Germinal center (tissue), 1 donor: ENCODE measurements around the gene SATB2.

Experiments
- DNase-seq: peaks from one replicate; pipeline ENCODE4 v3.0.0; 2012; ENCODE audit warnings: mixed read lengths, low spot score

Gene SATB2

GRCh38 chr2:199465988-199466691, 8.4 kb upstream of the SATB2 start:
- DNase-seq, result no peak

DNA sequence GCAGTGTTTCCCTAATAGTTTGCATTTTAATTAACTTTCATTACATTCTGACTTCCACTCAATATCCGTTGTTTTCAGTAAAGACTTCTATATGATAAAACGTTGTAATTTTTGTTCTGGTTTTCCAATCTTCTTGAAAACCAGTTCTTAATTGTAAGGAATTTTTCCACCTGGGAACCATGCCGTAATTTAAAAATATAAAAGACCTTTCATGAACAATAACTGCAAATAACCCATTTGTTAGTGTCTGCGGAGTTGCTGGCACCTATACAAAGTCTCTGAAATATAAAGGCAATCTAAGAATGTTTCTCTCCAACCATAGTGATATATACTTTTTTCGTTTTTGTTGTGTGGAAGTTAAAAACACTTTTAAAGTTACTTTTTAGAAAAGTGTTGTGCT, 7.7 kb upstream of the SATB2 start:
- DNase-seq, result no peak

GRCh38 chr2:199464606-199465352, 7.0 kb upstream of the SATB2 start:
- no peak for DNase-seq

DNA sequence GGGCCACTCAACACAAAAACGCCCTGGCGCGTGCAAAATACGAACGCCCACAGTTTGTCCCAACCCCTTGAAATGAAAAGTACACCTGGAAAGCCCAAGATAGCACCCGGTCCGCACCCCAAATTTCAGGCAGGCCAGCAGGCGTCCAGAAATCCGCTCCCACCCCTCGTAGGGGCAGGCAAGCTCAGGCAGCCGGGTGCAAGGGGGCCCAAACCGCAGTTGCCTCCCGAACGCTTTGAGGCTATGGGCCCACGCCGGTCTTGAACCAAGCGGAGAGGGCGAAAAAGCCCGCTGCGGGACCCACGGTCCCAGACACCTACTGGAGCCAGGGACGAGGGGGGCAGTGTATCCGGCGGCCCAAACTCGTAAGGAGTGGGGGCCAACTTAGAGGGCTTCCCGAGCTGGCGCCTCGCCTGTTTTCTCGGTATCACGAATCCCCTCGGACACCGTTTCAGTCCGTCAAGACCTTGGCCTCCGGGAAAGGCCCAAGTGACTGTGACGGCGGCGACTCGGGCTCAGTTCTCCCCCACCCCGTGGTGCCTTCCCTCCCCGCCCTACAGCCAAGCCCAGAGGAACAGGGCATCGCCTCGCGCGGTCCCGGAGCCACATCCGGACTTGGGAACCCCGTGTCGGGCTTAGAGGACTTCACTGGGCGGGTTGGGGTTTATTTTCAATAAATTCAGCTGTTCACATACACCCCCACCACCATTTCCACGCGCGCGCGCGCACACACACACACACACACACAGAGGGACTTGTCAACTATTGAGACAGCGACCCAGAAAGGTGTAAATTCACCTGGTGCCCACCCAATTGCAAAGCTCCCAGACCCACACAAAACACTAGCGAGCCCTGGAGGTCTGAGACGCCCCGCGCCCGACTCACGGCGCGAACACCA, 6.2 kb upstream of the SATB2 start:
- no peak for DNase-seq

- DNase-seq, result peak; percentile 73
Measured at GRCh38 chr2:199462956-199463692, 5.4 kb upstream of the SATB2 start.

- no peak for DNase-seq
Measured at GRCh38 chr2:199462347-199462955, 4.7 kb upstream of the SATB2 start.

GRCh38 chr2:199461711-199462346, 4.1 kb upstream of the SATB2 start:
- no peak for DNase-seq

DNA sequence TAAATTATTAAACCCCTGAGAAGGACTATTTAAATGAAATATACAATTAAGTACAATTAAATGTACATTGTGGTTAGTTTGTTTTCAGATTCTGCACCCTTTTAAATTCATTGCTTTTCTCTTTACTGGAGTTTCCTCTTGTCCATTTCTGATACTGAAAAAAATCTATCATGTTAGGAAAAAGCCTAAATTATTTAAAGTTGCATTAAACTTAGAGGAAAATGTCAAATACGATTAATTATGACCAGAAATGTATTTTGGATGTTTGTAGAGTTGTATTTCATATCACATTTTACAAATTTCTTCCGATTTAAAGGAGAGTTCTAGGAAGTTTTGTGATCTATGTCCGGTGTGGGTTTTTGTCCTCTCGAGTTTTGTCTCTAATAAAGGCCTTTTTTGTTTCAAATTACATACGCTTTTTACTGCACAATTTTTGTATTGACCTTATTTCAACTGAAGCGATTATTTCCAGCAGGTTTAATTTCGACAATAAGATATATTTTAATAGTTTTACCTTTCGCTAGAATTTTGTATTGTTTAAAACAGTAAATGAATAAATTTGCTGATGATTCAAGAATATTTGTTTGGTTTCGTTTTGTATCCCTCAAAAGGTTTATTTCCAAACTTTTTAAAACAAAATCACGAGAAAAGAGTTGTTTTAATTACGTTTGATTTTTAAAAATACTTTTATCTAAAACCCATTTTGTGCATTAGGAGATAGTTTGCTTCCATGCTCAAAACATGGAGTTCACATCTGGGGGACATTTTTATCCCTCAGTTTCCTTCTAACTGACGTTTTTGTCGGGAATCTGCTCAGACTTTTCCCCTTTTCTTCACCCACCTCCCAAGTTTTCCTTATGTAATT, 3.3 kb upstream of the SATB2 start:
- DNase-seq, result no peak

- DNase-seq, result no peak
Measured at GRCh38 chr2:199460101-199460671, 2.4 kb upstream of the SATB2 start.

DNA sequence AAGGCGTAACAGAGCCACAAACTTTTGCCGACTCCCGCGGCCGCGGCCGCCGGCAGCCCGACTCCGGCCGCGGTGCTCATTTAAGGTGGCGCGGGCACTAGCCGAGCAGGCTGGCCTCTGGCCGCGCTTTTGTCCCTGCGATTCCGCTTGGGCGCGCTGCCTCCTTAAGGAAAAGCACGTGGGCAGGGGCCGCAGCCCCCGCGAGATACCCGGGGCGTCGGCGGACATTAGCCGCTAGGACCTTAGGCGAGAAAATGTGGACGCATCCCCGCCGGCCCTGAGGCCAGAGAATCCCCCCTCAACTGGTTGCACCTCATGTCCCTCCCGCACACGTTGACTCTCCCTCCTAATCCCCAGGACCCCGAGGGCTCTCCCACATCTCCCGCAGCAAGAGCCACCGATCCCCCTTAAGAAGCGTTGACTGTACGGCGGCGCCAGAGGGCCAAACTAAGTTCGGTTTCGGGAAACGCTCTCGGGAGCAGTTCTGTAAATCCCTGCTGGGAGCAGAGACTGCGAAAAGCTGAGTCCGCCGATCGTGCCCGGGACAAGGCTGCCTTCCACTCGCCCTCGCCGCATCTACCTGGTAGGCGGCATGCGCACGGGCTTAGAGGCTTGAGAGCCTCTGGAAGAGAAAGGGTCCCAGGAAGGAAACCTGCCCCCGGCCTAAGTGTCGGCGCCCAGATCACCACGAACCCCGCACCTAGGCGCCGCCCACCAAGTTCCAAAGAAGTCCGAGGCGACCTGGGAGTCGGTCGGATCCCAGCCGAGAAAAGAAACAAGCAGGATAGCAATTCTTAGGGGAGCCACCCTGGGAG, 1.8 kb upstream of the SATB2 start:
- DNase-seq, result peak; percentile 50

DNA sequence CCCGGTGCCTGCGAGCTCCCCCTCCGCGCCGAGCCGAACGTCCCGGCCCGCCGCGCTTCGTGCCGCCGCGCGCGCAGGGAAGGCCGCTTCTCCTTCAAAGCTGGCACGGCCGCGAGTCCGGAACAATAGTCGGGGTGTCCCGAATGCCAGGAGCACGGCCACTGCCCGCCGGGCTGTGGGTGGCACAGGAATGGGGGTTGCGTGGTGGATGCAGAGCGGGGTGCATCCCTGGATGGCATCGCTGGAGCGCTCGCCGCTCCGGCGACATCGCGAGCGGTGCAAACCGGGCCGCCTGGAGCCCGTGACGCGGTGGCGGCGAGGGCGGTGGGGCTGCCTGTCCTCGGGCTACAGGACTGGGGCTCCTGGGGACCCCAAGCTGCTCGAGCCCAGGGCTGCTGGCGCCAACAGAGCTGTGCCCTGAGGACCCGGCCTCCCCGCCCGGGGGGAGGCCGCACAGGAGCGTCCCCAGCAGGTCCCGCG, 1.1 kb upstream of the SATB2 start:
- DNase-seq, result peak; percentile 47

GRCh38 chr2:199458009-199458805, 468 bp upstream of the SATB2 start:
- DNase-seq, result no peak

DNA sequence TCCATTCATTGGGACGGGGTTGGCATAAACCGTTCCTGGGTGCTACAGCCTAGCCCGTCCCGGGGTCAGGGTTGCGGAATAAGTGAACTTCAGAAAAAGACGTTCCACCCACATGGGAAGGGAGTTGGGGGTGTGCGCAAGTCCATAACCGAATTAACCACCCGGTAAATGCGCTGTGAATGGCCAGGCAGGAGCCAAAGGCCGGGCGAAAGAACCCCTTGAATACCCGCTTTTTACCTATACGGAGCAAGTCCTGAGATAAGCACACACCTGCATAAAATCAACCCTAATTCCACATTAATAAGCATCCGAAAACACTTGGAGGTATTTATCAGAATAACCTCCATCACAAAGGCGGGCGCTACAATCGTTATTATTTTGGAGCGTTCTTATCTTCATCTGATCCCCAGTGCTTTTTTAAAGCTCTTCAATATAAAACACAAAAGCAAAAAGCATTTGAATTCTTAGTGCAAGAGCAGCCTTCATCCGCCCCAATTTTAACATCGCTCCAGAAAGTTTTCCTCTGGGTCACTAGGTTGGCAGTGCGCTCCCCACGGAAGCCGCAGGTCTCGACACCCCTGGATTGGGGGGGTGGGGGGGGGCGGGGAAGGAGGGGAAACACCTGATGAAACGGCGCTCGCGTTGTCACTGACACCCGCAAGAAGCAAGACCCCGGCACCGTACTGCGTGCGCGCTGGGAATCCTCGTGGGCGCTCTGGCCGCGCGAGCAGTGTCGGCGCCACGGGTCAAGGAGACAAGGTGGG, 1.2 kb downstream of the SATB2 start:
- DNase-seq, result no peak

DNA sequence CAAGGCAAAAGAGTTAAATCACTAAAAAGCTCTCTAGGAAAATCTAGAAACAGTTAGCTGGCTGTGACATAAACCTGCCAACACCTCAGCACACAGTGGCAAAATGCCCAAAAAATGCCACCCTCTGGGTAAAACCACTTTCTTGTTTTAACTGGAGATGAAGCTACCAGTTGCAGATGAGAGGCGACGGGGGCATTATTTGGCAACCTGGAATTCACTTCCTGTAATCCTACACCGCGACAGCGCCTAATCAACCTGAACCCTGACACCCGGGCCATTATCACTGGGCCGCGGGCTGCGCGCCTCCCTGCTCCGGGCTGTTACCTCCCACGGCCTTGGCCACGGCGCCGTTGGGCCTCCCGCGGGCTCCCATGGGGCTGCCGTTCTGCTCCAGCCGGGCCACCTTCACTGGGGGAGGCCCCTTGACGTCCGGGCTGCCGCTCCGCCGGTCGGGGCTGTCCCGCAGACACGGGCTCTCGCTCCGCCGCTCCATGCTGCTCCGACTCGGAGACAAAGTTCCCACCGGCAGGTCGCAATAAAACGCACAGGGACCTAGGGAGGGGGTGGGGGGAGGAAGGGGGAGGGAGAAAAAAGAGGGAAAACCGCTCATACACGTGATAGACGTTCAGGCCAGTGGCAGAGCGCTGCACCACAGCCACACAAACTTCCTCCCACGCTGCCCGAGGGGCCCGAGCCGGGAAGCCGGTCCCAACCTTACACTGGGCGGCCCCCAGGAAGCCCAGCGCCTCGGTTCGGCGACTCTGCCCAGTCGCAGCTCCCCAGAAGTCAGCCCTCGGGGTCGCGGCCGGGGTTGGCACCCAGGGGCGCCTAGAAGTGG, 2.0 kb downstream of the SATB2 start:
- no peak for DNase-seq

DNA sequence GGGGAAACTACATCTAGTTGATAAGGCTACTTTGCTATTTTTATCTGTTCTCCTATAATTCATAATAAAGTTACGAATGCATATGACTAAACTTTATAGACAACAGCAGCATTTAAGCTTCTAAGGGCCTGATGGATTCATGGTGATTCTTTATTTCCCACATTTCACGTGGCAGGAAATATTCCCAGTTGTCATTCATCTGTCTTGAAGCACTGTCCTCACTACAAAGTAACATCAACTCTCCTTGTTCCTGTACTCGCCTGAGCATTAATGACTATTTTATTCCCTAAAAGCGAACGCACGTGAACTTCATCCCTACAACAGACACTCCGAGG, 2.6 kb downstream of the SATB2 start:
- DNase-seq, result no peak

DNA sequence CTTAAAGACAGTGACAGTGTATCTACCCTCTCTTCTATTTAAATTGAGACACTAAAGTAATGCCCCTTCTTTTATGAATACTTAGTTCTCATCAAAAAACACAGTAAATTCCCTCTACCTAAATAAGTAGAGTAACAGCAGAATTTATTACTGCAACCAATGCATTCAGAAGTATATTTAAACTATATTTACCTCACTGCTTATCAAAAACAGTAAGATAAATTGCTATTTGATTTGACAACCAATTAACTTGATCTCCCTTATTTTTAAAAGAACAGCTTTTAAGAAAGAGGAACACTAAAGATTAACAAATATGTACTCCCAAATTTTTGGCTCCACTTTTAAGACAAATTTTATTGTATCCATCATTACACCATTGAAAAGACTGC, 4.8 kb downstream of the SATB2 start:
- DNase-seq, result no peak
